Measurements from ENCODE around the gene BEST4.
A peak's percentile ranks its signal among the peaks of the same experiment; 100 is the strongest.
"Not testable (repeated sequence)": the region's sequence is repeated elsewhere in the genome, so short reads cannot be mapped to it uniquely, and the experiment has no call there.

The BEST4 gene

DNA sequence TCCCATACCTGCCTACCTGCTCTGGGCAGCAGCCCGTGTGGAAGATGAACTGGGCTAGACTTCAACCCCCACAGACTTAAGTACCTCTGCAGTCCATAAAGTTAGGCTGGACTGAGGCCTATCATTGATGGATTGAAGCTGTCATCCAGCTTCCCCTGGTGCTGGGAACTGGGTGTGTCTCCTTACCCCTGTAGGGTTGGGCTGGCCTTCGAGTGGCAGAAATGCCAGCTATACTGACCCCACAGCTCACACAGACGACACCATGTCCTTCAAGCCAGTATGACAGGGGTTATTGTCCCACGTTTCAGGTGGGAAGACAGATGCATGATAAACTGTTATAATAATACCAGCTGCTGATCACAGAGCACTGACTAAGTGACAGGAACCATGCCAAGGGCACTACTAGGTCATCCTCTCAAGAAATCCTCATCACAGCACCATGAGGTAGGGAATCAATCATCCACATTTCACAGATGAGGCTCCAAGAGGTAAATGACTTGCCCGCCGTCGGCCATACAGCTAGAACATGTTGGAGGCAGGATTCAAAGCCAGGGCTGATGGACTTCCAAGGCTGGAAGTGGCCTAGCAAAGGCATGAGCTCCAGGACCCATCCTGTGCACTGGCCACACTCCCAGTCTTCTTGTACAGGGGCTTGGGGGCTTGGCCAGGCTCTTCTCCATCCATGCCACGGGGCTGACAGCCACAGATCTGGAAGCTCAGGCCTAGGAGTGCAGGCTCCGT lies at the start of gene BEST4:
Gene BEST4, minus strand, starts transcription at position 51 of the 741 bp plus-strand sequence. CDS start 465 bp downstream, outside the sequence.
- no peak for DNase-seq

DNA sequence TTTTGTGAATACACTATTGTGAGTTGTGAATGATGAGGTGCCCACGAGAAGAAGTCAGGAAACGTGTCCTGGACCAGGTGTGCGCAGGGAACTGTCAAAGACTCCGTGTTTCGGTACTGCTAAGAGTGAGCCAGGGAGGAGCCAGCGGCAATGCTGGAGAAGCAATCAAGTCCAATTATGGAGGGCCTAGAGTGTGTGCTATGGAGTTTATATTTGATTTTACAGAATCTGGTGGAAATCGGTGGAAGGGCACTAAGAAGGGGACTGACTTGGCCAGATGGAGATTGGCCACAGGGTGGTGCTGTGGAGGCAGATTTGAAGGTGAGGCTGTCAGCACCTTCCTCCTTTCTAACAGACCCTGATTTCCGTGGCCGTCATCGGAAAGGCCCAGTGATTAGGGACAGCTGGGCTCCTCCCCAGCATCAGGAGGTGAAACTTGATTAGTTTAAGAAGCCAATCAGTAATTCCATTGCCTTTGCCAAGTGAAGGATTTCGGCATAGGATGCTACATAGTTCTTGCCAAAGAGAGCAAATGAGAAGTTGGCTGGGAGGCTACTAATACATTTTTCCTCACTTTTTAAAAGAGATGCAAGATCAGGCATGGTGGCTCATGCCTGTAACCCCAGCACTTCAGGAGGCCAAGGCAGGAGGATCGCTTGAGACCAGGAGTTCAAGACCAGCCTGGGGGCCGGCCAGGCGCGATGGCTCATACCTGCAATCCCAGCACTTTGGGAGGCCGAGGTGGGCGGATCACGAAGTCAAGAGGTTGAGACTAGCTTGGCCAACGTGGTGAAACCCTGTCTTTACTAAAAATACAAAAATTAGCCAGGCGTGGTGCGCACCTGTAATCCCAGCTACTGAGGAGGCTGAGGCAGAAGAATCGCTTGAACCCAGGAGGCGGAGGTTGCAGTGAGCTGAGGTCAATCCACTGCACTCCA lies 48.0 kb upstream of the BEST4 start:
- DNase-seq, result peak; percentile 93

DNA sequence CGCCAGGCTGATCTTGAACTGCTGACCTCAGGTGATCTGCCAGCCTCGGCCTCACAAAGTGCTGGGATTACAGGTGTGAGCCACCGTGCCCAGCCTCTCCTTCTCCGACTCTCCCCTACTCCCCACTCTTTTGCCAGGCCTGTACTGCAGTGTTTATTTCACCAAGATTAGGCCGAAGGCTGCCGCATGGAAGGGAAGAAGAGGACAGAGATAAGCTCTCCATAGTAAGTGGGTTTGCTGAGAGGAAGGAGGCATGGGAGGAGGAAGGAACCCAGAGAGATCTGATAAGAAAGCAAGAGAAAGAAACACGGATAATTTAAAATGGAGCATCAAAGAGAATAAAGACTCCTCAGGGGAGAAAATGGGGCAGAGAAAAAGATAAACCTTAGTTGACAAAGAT lies 46.4 kb upstream of the BEST4 start:
- DNase-seq, result no peak

DNA sequence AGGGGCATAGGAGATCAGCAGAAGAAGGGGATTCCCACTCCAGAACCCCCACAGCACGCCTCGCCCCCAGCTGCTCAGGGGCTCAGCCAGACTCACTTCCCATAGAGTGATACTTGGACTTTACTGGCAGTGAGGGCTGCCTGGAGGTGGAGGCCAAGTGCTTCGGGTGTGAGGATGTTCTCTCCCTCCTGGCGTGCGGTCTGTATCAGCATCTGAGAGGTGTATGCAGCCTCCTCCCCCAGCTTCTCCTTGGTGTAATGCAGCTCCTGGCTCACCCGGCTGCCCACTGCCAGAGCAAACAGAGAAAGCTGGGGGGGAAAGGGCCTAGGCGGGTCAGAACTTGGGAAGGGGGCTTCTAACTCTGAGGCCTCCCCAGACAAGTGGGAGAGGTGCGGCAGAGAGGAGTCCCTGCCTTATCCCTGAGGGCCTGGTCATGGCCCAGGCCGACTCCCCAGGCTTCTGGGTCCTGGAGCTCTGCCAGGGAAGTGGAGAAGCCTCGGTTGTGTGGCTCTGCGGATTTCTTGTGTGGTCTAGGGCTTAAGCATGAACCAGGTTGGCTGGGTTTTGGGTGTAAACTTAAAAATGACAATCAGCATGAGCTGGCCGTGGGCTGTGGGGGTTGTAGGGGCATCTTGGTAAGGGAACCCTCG lies 44.2 kb upstream of the BEST4 start:
- DNase-seq, result no peak

- DNase-seq, result no peak
Measured at GRCh38 chr1:44831516-44831915, 43.5 kb upstream of the BEST4 start.

GRCh38 chr1:44830900-44831304 lies 42.9 kb upstream of the BEST4 start:
- DNase-seq, result no peak

GRCh38 chr1:44829506-44830384 lies 41.8 kb upstream of the BEST4 start:
- DNase-seq, result no peak

GRCh38 chr1:44828841-44829440 lies 41.0 kb upstream of the BEST4 start:
- DNase-seq, result no peak

GRCh38 chr1:44828003-44828651 lies 40.2 kb upstream of the BEST4 start:
- DNase-seq, result no peak

- DNase-seq, result no peak
Measured at GRCh38 chr1:44827197-44828002, 39.4 kb upstream of the BEST4 start.

- no peak for DNase-seq
Measured at GRCh38 chr1:44826375-44827196, 38.6 kb upstream of the BEST4 start.

DNA sequence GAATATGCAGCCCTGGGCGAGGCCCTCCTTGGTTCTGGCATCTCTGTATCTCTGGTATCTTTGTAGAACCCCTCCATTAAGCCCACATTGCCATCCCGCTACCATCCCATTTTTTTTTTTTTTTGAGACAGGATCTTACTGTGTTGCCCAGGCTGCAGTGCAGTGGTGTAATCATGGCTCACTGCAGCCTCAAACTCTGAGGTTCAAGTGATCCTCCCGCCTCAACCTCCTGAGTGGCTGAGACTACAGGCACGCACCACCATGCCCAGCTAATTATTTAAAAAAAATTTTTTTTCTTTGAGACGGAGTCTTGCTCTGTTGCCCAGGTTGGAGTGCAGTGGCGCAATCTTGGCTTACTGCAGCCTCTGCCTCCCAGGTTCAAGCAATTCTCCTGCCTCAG lies 36.4 kb upstream of the BEST4 start:
- DNase-seq, result not testable (repeated sequence)

GRCh38 chr1:44822981-44823451 lies 35.0 kb upstream of the BEST4 start:
- no peak for DNase-seq

GRCh38 chr1:44822131-44822701 lies 34.2 kb upstream of the BEST4 start:
- no peak for DNase-seq

GRCh38 chr1:44821240-44821715 lies 33.3 kb upstream of the BEST4 start:
- no peak for DNase-seq

DNA sequence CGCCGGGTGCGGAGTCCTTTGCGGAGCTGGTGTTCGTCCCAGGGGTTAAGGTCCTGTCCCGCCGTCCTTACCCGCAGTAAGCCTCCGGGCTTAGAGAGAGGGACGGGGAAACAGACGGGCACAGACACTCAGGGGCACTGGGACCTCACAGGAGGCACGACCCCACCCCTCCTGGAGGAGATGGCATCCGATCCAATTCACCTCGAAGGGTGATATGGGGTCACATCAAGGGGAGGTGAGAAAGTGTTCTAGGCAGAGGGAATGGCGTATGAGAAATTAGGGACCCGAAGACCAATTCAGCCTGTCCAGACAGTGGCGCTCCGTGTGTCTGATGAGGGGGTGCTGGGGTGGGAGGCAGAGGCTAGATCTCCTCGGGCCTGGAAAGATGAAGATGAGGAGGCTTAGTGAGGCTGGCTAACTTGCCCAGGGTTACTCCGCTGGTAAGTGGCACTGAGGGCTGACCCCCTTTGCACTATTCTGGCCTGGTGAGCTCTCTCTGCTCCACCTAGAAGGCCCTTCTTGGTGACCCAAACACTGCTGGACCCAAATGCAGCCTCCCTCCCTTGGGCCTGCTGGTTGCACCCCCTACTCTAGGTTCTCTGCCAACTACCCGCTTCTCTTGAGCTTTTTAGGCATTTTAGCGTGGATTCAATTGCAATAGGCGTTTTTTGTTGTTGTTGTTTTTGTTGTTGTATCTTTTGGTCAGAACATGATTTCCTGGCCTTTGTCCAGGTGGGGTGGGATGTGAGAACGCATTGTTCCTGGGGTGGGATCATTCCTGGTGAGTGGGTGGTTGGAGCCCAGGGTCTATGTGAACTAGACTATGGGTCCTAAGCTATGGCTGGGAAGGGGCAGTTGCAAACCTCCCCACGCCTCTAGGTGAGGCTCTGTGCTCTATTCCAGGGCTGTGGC lies 32.6 kb upstream of the BEST4 start:
- no peak for DNase-seq

DNA sequence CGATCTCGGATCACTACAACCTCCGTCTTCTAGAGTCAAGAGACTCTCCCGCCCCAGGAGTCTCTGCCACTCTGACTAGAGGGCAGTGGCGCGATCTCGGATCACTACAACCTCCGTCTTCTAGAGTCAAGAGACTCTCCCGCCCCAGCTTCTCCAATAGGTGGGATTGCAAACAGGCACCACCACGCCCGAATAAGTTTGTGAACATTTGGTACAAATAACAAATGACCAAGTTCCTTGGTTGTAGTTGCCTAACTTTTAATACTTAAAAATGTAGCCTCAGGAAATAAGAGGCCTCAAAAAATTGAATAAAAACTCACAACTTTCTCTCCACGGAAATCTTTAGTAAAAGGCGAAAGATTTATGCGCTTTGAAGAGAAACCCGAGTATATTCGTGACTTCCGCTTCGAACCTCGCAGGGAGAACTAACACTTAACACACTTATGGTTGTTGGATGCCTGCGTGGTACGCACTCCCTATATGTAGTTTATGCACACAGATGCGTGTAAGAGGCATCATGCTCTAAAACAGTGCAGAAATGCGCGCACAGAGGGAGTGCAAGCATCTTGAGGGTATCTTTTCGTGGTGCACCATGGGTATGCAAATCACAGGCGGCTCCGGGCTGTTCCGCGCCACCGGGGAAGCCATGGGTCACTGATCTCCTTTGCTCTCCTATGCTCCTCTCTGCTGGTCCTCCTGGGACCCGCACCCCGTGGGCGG lies 31.8 kb upstream of the BEST4 start:
- DNase-seq, result peak; percentile 82
